CD4-positive, alpha-beta T cell (primary cell): ENCODE measurements around the gene ZC3HAV1. TPM values are rescaled to one million over a fixed set of nuclear protein-coding genes. Genes with fewer than 3 reads are reported as not detected.

Experiments used
- ATAC-seq: fragments of 200-7000 bp; cut with Tn5 transposase; one replicate; pipeline ENCODE4 v1.10.0; 2022; ENCODE audit warnings: mild to moderate bottlenecking; ENCODE audit not compliant: poor library complexity
- CTCF ChIA-PET: fragments of 350-600 bp; sonication (Branson Sonifier 250); formaldehyde crosslinking; loops from one replicate; lab custom pipeline; 2021; ENCODE audit warnings: antibody characterized with exemption, inconsistent platforms; lab: Charles Lee
- POLR2A ChIA-PET: fragments of 350-600 bp; sonication (Branson Sonifier 250); formaldehyde crosslinking; loops from one replicate; lab custom pipeline; 2021; ENCODE audit warnings: antibody characterized with exemption, inconsistent platforms; lab: Charles Lee
- DNase-seq, 14 experiments: peaks; one replicate each; pipeline ENCODE4 v3.0.0-alpha.2; 2013 to 2020; ENCODE audit warnings: mixed read lengths in 2 of 14
- H3K27ac ChIP-seq, 2 donors: one replicate each; pipeline versions ENCODE4 v1.5.1 to v1.7.0; 2013; ENCODE audit warnings: low read length in 2 of 2, low read depth in 1 of 2, mild to moderate bottlenecking in 1 of 2
- H3K27me3 ChIP-seq, 2 experiments: 1 replicate in 1 of 2; 2 replicates in 1 of 2; pipeline versions ENCODE4 v1.6.1 to v1.7.0; 2013; ENCODE audit warnings: low read length in 2 of 2, control low read depth in 1 of 2, mild to moderate bottlenecking in 1 of 2, moderate library complexity in 1 of 2; ENCODE audit not compliant: insufficient read depth in 2 of 2, control insufficient read depth in 1 of 2
- H3K36me3 ChIP-seq: one replicate; pipeline ENCODE4 v1.6.1; 2013; ENCODE audit warnings: low read length, control low read depth; ENCODE audit not compliant: insufficient read depth
- H3K4me1 ChIP-seq: one replicate; pipeline ENCODE4 v1.6.1; 2013; ENCODE audit warnings: low read length, control low read depth; ENCODE audit not compliant: insufficient read depth
- H3K4me3 ChIP-seq: one replicate; pipeline ENCODE4 v1.5.1; 2013; ENCODE audit warnings: mild to moderate bottlenecking, low read length, moderate library complexity
- H3K9me3 ChIP-seq, 2 experiments: 1 replicate in 1 of 2; 2 replicates in 1 of 2; pipeline versions ENCODE4 v1.6.1 to v1.7.0; 2013; ENCODE audit warnings: low read length in 2 of 2, mild to moderate bottlenecking in 2 of 2, control low read depth in 1 of 2, moderate library complexity in 1 of 2; ENCODE audit not compliant: control insufficient read depth in 1 of 2, insufficient read depth in 1 of 2
- H3K27ac Mint-ChIP-seq: one replicate; pipeline ENCODE4 v1.8.0; 2020; ENCODE audit warnings: mixed read lengths
- H3K27me3 Mint-ChIP-seq: one replicate; pipeline ENCODE4 v1.8.0; 2021; ENCODE audit warnings: mixed read lengths
- H3K36me3 Mint-ChIP-seq: one replicate; pipeline ENCODE4 v1.8.0; 2021; ENCODE audit warnings: low read depth, mixed read lengths
- H3K4me1 Mint-ChIP-seq: one replicate; pipeline ENCODE4 v1.8.0; 2021; ENCODE audit warnings: low read depth, mixed read lengths
- H3K4me3 Mint-ChIP-seq: one replicate; pipeline ENCODE4 v1.8.0; 2020; ENCODE audit warnings: mild to moderate bottlenecking, mixed read lengths
- H3K9me3 Mint-ChIP-seq: one replicate; pipeline ENCODE4 v1.8.0; 2020; ENCODE audit warnings: mixed read lengths
- CTCF ChIP-seq: fragments of 200-600 bp; IDR thresholded peaks from one replicate; pipeline ENCODE4 v1.8.0; 2022; ENCODE audit warnings: antibody characterized with exemption, mild to moderate bottlenecking
- intact Hi-C, 2 experiments: fragments of 100-400 bp; cut with DNase I in 1 of 2; cut with micrococcal nuclease in 1 of 2; formaldehyde crosslinking; loops; one replicate each; pipeline versions ENCODE4 v1.15.1 to v1.9.0; 2023 to 2025; cut with DNase I, micrococcal nuclease
- total RNA-seq, 174 experiments: library from RNA in 2 of 174; stranded (reverse) in 2 of 174; gene quantifications; one replicate each; pipeline ENCODE4 v1.2.3 and lab custom pipeline; 2021 to 2026

The ZC3HAV1 gene
- total RNA-seq, 2 experiments from 2014 or later = 169 to 178 TPM

GRCh38 chr7:139099172-139099947, 10.2 kb downstream of the ZC3HAV1 start:
- peaks cover 89% of the 10 kb centered on the region for H3K36me3 Mint-ChIP-seq
- ChIA-PET CTCF (interaction anchor here (1.0 to 1.9 kb wide), 2 partner anchors 24 to 25 kb away, joined by 3 to 6 read pairs; no protein-coding TSS in a partner anchor), POLR2A (interaction anchor here (0.6 to 1.3 kb wide), 5 partner anchors 11 to 53 kb away, joined by 3 to 6 read pairs (median 3); no protein-coding TSS in a partner anchor)
- H3K4me3 Mint-ChIP-seq = peak overlapping the region; percentile 75
- no peak for ATAC-seq
- H3K4me1 Mint-ChIP-seq = peaks cover 83% of the 10 kb centered on the region
- no peak for TF ChIP-seq CTCF
- peak overlapping the region; percentile 2 for H3K4me3 ChIP-seq
- no peaks in the 10 kb centered on the region for H3K9me3 ChIP-seq
- peaks cover 65% of the 10 kb centered on the region for H3K4me1 ChIP-seq
- H3K27me3 Mint-ChIP-seq = no peaks in the 10 kb centered on the region
- no peak for DNase-seq
- no peaks in the 10 kb centered on the region for H3K9me3 Mint-ChIP-seq
- intact Hi-C loops = loop anchor here (5.0 kb wide), 2 partner anchors 33 to 243 kb away; partner anchors contain the start of gene FMC1 (in 1 of the 2)
- no peaks in the 10 kb centered on the region for H3K27me3 ChIP-seq
- peaks cover 36% of the 10 kb centered on the region for H3K36me3 ChIP-seq
- peak overlapping the region; percentile 92 for H3K27ac Mint-ChIP-seq
- H3K27ac ChIP-seq = peak overlapping the region in 1 of 2 donors; percentile 36

- ATAC-seq (peak; percentile 87), DNase-seq (peak; percentile 65 to 96 (median 76))
- H3K27me3 ChIP-seq = no peaks in the 10 kb centered on the region
- no peaks in the 10 kb centered on the region for H3K9me3 ChIP-seq
- ChIA-PET POLR2A (interaction anchor here (0.5 to 3.1 kb wide), 36 partner anchors 9 to 1035 kb away, joined by 3 to 171 read pairs (median 7); partner anchors contain the start of genes FMC1, LUC7L2, TRIM24 and ZC3HAV1), CTCF (interaction anchor here (0.6 to 2.9 kb wide), 18 partner anchors 9 to 209 kb away, joined by 3 to 38 read pairs (median 4); partner anchors contain the start of genes ZC3HAV1 and ZC3HAV1L)
- peaks cover 87% of the 10 kb centered on the region for H3K4me1 ChIP-seq
- intact Hi-C loops = loop anchor here (1.0 to 5.0 kb wide), 6 partner anchors 10 to 247 kb away; partner anchors contain the start of genes FMC1 (in 1 of the 2) and ZC3HAV1 (in 1 of the 2)
- TF ChIP-seq CTCF = no peak
- Mint-ChIP-seq H3K4me1 (peaks cover 89% of the 10 kb centered on the region), H3K36me3 (peaks cover 84% of the 10 kb centered on the region), H3K27me3 (no peaks in the 10 kb centered on the region), H3K4me3 (peak overlapping the region; percentile 89), H3K27ac (peak overlapping the region; percentile 92), H3K9me3 (no peaks in the 10 kb centered on the region)
- peaks cover 50% of the 10 kb centered on the region for H3K36me3 ChIP-seq
- peak overlapping the region; percentile 52 for H3K4me3 ChIP-seq
- peak overlapping the region; percentile 74 to 80 for H3K27ac ChIP-seq
Measured at GRCh38 chr7:139095194-139095659, 14.3 kb downstream of the ZC3HAV1 start.

- ATAC-seq = peak; percentile 17
Measured at GRCh38 chr7:139094596-139094995, 14.9 kb downstream of the ZC3HAV1 start.

More at GRCh38 chr7:139094596-139094995, 14.9 kb downstream of the ZC3HAV1 start:
- DNase-seq = peak in 2 of 14 experiments; percentile 62 to 69
- peak overlapping the region; percentile 89 for H3K4me3 Mint-ChIP-seq
- peak overlapping the region; percentile 74 to 80 for H3K27ac ChIP-seq
- no peak for TF ChIP-seq CTCF
- no peaks in the 10 kb centered on the region for H3K27me3 Mint-ChIP-seq
- intact Hi-C loops = loop anchor here in 1 of 2 experiments (2.0 kb wide), 1 partner anchor 20 kb away; no protein-coding TSS in a partner anchor
- peaks cover 89% of the 10 kb centered on the region for H3K4me1 ChIP-seq
- peak overlapping the region; percentile 52 for H3K4me3 ChIP-seq
- H3K9me3 Mint-ChIP-seq = no peaks in the 10 kb centered on the region
- POLR2A ChIA-PET = interaction anchor here (0.5 to 3.1 kb wide), 34 partner anchors 9 to 1036 kb away, joined by 3 to 171 read pairs (median 8); partner anchors contain the start of genes FMC1, LUC7L2, TRIM24 and ZC3HAV1
- peaks cover 52% of the 10 kb centered on the region for H3K36me3 ChIP-seq
- H3K36me3 Mint-ChIP-seq = peaks cover 80% of the 10 kb centered on the region
- H3K27ac Mint-ChIP-seq = peak overlapping the region; percentile 92
- CTCF ChIA-PET = interaction anchor here (0.7 to 2.9 kb wide), 13 partner anchors 9 to 141 kb away, joined by 3 to 38 read pairs (median 5); partner anchors contain the start of genes ZC3HAV1 and ZC3HAV1L
- H3K9me3 ChIP-seq = no peaks in the 10 kb centered on the region
- peaks cover 86% of the 10 kb centered on the region for H3K4me1 Mint-ChIP-seq
- no peaks in the 10 kb centered on the region for H3K27me3 ChIP-seq
